Measurements from ENCODE around the gene CABP4. TPM values are rescaled to one million over a fixed set of nuclear protein-coding genes. Genes with fewer than 3 reads are reported as not detected.

The CABP4 gene
- 1 to 10 TPM in 1 of 4 donors, under 1 TPM in 1, not detected in 2; 0.67 to 1.9 TPM for total RNA-seq

DNA sequence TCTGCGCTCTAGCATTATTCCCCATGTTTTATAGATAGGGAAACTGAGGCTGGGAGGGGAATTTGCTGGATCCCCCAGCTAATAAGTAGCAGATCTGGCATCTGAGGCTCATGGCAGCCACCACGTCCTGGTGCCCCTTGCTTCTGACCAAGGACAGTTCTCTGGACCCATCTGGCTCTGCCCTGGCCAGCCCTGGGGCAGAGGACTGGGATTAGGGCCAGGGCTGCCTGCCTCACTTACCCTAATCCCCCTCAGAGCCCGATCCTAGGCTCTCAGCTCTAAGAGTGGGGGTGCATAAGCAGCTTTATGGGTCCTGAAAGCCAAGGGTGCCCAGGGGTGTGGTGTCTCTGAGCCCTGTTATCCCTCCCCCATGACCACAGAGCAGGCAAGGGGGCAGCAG, at the start of gene CABP4:
Gene CABP4 (plus strand): TSS at position 301 of the 400 bp plus-strand sequence. CDS start 70 bp downstream, at position 371.
- intact Hi-C loops (cut with DNase I; ENCODE audit: low total_unique reads): no loop called here
- no peaks in the 10 kb centered on the region for H3K27me3 ChIP-seq

DNA sequence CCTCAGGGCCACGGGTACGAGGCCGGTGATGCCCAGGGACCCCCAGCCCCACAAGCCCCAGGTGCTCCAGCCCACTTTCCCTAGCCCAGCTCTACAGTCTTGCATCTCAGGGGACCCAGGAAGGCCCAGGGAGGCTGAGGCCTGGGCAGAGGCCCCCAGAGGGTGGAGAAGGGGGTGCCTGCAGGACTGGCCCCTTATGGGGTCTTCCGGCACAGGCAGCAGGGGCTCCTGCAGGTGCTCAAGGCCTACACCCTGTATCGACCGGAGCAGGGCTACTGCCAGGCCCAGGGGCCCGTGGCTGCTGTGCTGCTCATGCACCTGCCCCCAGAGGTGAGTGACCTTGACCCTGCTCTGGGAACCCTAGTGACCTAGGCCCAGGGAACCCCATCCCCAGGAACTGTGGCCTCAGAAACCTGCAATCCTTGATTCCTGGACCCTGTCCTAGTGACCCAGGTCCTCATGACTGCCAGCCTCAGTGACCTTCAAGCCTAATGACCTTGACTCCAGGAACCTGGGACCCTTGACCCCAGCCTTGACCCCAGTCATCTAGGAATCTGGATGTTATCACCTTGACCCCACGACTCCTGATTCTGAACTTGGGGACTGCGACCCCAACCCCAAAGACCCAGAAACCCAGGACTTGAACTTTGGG, 49.3 kb upstream of the CABP4 start:
- Histone ChIP-seq H3K4me3 (no peak overlapping the region), H3K27ac (no peak overlapping the region), H3K27me3 (peaks cover 0 to 20% of the 10 kb centered on the region in 2 donors), H3K9me3 (no peaks in the 10 kb centered on the region), H3K36me3 (no peaks in the 10 kb centered on the region), H3K4me1 (peaks cover 0 to 3% of the 10 kb centered on the region in 2 donors)
- DNase-seq: no peak
- no peak for TF ChIP-seq POLR2A (IDR thresholded peaks at IDR 0.05)
- TF ChIP-seq, protein P1, sequence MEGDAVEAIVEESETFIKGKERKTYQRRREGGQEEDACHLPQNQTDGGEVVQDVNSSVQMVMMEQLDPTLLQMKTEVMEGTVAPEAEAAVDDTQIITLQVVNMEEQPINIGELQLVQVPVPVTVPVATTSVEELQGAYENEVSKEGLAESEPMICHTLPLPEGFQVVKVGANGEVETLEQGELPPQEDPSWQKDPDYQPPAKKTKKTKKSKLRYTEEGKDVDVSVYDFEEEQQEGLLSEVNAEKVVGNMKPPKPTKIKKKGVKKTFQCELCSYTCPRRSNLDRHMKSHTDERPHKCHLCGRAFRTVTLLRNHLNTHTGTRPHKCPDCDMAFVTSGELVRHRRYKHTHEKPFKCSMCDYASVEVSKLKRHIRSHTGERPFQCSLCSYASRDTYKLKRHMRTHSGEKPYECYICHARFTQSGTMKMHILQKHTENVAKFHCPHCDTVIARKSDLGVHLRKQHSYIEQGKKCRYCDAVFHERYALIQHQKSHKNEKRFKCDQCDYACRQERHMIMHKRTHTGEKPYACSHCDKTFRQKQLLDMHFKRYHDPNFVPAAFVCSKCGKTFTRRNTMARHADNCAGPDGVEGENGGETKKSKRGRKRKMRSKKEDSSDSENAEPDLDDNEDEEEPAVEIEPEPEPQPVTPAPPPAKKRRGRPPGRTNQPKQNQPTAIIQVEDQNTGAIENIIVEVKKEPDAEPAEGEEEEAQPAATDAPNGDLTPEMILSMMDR (IDR thresholded peaks at IDR 0.05): no peak
- intact Hi-C loops (cut with DNase I; ENCODE audit: low total_unique reads): no loop called here

More for the DNA sequence above, at the start of gene CABP4:
- DNase-seq: no peak
- H3K9me3 ChIP-seq: no peaks in the 10 kb centered on the region
- no peak within 1 kb of the TSS for H3K4me3 ChIP-seq
- no peaks in the 10 kb centered on the region for H3K4me1 ChIP-seq
- TF ChIP-seq POLR2A (IDR thresholded peaks at IDR 0.05): no peak
- TF ChIP-seq, protein P1 (IDR thresholded peaks at IDR 0.05): no peak
- H3K27ac ChIP-seq: no peak within 1 kb of the TSS
- no peaks in the 10 kb centered on the region for H3K36me3 ChIP-seq

DNA sequence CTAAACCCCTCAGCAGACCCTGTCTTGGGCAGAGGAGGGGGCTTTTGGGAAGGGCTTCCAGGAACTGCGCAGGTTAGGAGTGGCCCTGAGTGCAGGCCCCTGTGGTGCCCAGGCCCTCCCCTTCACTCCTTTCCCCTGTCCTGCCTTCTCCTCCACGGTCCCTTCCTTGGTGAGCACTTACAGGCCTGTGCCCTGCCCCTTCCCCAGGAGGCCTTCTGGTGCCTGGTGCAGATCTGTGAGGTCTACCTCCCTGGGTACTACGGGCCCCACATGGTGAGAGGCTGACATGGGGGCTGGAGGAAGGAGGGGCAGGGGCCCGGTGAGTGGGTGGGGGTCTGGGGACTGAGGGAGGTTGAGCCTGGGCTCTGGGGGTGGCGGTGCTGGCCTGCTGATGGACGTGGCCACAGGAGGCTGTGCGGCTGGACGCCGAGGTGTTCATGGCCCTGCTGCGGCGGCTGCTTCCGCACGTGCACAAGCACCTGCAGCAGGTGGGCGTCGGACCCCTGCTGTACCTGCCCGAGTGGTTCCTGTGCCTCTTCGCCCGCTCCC, 48.7 kb upstream of the CABP4 start:
- Histone ChIP-seq H3K4me1 (no peaks in the 10 kb centered on the region), H3K27ac (no peak overlapping the region), H3K36me3 (no peaks in the 10 kb centered on the region), H3K27me3 (peaks cover 0 to 20% of the 10 kb centered on the region in 2 donors), H3K4me3 (no peak overlapping the region), H3K9me3 (no peaks in the 10 kb centered on the region)
- no peak for TF ChIP-seq POLR2A (IDR thresholded peaks at IDR 0.05)
- TF ChIP-seq, protein P1 (IDR thresholded peaks at IDR 0.05): no peak
- intact Hi-C loops (cut with DNase I; ENCODE audit: low total_unique reads): no loop called here
- no peak for DNase-seq

DNA sequence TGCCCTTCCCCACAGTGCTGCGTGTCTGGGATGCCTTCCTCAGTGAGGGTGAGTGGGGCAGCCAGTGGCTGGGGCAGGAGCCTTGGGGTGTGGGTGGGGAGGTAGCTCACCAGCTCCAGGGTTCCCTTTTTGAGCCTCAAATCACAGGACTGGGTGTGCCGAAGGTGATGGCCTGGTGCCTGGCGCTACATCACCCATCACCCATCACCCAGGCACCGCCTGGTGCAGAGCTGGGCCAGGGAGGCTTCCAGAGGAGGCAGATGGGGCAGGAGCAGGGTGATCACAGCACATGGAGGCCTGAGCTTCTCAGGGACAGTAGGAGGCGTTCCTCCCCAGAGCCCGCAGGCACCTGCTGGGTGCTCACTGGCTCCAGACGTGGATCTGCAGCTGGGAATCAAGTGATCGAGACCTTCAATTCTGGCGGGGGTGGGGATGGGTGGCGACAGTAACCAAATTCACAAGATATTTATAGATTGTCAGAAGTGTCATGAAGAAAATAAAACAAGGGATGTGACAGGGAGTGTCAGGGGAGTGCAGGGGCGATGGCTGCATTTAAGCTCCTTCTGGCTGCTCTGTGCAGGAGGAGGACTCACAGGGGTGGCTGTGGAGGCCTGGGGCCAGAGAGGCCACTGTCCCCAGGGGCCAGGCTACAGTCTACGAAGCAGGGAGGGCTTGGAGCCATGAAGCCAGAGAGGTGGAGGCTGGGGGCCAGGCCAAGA, 48.0 kb upstream of the CABP4 start:
- DNase-seq: no peak
- Histone ChIP-seq H3K36me3 (no peaks in the 10 kb centered on the region), H3K9me3 (no peaks in the 10 kb centered on the region), H3K4me1 (no peaks in the 10 kb centered on the region), H3K27ac (no peak overlapping the region), H3K27me3 (peaks cover 0 to 20% of the 10 kb centered on the region in 2 donors), H3K4me3 (no peak overlapping the region)
- TF ChIP-seq, protein P1 (IDR thresholded peaks at IDR 0.05): no peak
- TF ChIP-seq POLR2A (IDR thresholded peaks at IDR 0.05): no peak
- intact Hi-C loops (cut with DNase I; ENCODE audit: low total_unique reads): no loop called here

DNA sequence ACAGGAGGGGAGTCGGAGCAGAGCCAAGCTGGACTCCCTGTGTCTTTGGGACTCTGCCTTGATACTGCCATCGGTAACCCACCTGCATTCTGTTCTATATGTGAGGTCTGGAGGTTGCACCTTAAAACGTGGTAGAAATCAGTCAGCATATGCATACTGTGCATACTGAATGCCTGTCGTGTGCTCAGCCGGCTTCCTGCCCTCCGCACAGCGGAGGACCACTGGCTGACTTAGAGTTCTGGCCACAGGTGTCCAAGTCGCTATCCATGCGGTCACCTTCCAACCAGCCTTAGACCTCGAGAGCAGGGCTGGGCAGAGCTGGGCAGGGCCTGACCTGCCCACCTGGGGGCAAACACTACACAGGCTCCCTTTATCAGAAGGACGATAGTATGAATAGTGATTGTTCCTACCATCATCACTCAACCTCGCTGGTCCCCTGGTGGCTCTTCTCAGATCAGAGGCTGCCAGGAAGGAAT, 47.4 kb upstream of the CABP4 start:
- H3K27me3 ChIP-seq: peaks cover 0 to 20% of the 10 kb centered on the region in 2 donors
- H3K4me1 ChIP-seq: no peaks in the 10 kb centered on the region

More for the DNA sequence above, 47.4 kb upstream of the CABP4 start:
- intact Hi-C loops (cut with DNase I; ENCODE audit: low total_unique reads): no loop called here
- Histone ChIP-seq H3K9me3 (no peaks in the 10 kb centered on the region), H3K4me3 (no peak overlapping the region), H3K27ac (no peak overlapping the region), H3K36me3 (no peaks in the 10 kb centered on the region)
- DNase-seq: no peak
- TF ChIP-seq, protein P1 (IDR thresholded peaks at IDR 0.05): no peak

All from uterus (tissue), 4 donors.